GM21786 (cell line): Measurements from ENCODE around the gene CDC14C.

Source experiments
- ATAC-seq: cut with Tn5 transposase; IDR thresholded peaks from one replicate; pipeline ENCODE4 v1.9.1; 2021; ENCODE audit not compliant: unreplicated experiment

CDC14C gene

GRCh38 chr7:48971173-48971572 lies 46.8 kb downstream of the CDC14C start:
- no peak for ATAC-seq

DNA sequence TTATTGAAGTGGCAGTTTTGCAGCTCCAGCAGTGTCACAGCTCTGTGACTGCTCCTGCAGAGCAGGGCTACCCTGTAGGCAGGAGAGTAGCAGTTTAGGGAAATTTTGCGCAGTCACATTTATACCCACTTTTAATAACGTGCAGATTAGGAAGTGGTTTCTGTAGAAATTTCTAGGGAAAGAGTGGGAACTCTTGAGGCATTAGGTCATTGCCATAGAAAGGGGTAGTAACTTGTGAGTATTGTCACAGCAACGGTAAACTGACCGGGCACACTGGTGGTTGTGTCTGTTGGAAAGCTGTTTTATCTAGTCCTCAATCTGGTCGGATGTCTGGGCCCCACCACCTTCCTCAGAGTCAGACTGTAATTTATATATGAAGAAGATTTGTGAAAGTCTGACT lies 51.9 kb downstream of the CDC14C start:
- no peak for ATAC-seq

GRCh38 chr7:48976850-48977249 lies 52.5 kb downstream of the CDC14C start:
- no peak for ATAC-seq
